ENCODE results near the gene NADSYN1.

GRCh38 chr11:71486320-71486719, 33.3 kb downstream of the NADSYN1 start:
- TF ChIP-seq CTCF (conservative IDR thresholded peaks at IDR 0.05 in 1 of 2, IDR thresholded peaks at IDR 0.05 in 1 of 2; ENCODE audit: low read depth in 1 of 2, low read length in 2 of 2), result no peak
- TF ChIP-seq EZH2 (IDR thresholded peaks at IDR 0.05; ENCODE audit: low read length, missing control alignments), result no peak

Measured in fibroblast of lung (primary cell).